ENCODE measurements around the gene TLL1.

Gene TLL1

DNA sequence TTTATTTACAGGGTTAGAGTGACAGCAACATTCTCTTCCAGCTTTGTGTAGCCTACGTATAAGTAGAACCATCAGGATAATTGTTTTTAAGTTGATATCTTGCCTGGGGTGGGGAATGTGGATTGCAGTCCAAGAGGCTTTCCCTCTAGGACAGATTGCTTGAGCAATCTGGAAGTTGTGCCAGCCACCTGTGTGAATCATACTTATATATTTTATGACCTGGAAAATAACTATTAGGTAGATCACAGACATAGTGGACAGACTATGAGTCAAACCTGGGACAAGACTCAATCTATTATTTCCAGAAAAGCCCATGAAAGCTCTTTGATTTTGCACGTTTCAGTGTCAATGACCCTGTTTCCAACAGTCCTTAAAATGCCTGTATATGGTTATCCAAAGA, 98.9 kb downstream of the TLL1 start:
- DNase-seq (ENCODE audit: low read depth) = no peak

DNA sequence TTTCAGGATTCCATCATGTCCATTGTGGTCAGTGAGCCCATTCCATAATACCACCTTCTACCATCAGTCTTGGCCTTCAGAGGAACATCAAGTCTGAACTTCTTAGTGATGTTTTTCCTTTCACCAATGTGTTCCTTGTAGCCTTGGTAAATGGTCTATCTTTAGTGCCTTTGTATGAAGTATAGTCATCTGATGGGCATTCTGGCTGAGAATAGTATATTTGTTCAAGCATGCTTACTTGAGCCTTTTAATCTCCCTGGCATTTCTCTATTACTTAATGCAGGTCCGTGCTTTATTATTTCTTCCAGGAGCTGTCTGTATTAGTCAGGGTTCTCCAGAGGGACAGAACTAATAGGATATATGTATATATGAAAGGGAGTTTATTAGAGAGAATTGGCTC, 99.7 kb downstream of the TLL1 start:
- no peak for DNase-seq (ENCODE audit: low read depth)

DNA sequence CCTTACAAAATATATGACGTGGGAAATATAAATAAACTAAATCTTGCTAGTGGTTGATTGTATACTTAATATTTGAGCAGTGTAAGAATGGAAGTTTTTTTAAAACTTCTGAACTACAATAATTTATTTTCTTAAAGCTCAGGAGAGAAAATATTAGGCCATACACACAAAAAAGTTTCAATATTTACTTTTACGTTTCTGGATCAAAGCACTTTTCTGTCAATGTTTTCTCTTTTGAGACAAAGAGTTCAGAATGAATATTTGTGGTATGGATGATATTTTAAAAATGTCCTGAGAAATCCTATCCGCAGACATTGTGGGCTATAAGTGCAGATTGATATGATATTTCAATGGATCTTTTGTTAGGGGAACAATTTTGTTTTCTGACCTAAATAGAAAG, 109.9 kb downstream of the TLL1 start:
- no peak for DNase-seq (ENCODE audit: low read depth)

DNA sequence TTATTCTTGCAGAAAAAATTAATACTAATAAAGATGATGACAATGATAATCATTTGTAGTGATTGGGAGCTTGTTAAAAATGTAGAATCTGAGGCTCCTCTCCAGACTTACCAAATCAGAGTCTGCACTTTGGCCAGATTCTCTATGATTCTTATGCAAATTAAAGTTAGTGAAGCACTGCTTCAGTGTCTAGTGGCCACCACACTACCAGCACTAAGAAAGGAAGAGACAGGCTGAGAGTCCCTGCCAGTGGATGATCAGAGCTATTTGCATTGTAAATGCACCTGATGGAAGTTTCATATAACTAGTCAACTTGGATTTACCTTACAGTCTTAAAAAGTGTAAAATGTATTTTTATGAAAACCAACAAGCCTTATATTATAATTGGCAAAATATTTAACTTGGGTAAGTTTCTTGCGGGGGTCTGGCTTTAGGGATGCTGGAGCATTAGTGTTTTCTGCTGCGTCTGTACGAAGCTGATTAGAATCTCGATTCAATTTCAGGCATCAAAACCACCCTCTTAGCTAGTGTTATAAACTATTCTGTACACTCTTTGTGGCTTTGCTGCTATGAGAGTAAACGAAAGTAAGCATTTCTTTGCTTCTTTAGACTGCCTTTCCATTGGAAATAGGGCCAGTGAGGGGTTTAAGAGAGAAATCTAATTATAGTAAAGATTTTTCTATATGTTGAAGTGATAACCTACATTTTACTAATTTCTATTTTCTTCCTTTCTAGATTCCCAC, 114.1 kb downstream of the TLL1 start:
- DNase-seq (ENCODE audit: low read depth) = no peak

DNA sequence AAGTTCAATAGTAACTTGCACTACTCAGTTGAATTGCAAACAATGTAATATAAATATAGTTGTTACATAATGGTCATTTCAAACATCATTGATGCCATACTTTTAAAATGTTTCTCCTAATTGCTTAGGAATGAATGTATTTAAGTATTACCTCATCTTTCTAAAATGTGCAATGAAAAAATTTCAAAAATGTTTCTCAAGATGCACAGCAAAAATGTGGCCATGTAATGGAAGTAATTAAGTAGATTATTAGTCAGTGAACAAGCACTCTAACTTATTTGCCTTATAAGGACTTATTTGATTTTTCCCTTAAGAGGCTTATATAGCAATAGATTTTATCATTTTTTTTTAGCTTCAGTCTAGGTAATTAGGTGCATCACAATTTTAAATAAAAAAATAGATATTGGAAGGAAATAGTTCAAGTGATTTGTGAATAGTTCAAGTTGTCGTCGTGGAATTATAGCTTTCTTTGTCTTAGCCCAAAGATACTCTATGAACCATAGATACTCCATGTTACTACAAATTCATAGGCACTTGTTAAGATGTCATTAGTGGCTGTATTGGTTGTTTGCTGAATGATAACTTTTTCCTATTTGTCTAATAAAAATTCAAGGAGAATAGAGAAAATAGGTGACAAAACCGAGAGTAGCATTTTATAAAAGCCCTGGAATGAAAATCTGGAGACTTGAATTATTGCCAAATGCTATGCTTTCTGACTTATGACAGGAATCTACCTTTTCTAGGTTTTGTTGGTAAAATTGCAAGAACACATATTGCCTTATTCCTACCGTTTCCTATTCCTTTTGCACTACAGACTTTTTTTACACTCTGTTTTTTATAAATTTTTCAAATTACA, 118.5 kb downstream of the TLL1 start:
- no peak for DNase-seq (ENCODE audit: low read depth)

DNA sequence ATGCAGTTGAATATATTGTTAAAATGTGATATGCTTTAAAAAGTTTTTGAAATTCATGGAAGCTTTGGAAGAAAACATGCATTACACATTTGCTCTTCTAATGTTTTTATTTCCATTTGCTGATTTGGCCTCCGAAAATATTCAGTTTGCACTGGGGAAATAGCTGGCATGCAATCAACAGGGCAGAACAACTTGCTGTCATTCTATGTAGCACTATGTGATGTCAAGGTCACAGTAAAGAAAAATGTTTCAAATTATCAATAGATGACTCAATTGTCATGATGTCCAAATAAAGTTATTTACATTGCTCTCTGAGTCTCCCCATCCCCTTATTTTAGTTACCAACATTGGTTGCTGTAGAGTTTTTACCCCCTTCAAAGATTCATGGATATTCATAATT, 119.2 kb downstream of the TLL1 start:
- no peak for DNase-seq (ENCODE audit: low read depth)

DNA sequence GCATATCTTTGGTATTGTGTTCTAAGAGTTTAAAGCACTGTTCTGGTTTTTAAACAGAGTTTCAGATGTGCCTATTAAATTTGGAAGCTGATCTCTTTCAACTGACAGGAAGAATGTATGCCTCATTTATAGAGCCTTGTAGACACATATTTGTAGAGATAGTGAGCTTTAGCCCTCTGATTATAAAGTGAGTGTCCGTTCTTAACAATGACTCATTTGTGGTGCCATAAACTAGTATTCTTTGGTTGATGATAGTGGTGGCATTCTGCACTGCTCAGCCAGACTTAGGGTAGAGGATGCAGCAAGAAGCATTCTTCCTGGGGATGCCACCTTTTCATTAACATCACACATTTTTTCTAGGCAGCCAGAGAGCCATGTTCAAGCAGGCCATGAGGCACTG, 121.7 kb downstream of the TLL1 start:
- no peak for DNase-seq (ENCODE audit: low read depth)

DNA sequence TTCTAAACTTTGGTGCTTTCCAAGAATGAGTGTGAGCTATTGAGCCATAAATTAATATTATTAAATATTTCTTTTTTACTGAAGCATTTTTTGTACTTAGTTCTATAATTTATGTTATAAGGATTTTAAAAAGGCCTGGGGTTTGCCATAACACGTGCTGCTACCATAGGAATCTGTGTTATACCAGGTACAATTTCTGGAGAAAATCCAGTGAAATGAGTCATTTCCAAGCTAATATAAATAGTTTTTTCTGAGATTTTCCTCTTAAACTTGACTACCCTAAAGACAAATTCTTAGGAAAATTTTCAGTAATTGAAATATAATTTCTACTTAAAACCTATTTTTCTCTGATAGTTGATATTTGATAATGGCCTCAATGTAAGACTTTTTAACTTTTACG, 130.8 kb downstream of the TLL1 start:
- no peak for DNase-seq (ENCODE audit: low read depth)

DNA sequence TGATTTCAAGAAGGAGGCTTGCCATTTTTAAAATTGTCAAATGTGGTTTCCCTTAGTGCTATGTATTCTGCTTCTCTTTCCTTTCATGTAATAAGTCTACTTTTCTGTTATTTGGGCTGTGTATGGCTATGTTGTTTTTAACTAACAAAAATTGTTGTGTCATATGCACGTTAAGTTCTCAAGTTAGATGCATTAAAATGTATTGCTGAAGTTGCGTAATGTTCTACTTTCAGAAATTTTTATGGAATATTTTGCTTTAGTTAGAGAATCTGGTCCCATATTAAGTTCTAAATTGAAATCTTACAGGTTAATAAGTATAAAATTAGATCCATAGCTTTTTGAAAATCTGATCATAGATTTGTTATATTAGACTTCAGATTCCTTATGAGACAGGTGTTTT, 133.2 kb downstream of the TLL1 start:
- DNase-seq (ENCODE audit: low read depth) = no peak

DNA sequence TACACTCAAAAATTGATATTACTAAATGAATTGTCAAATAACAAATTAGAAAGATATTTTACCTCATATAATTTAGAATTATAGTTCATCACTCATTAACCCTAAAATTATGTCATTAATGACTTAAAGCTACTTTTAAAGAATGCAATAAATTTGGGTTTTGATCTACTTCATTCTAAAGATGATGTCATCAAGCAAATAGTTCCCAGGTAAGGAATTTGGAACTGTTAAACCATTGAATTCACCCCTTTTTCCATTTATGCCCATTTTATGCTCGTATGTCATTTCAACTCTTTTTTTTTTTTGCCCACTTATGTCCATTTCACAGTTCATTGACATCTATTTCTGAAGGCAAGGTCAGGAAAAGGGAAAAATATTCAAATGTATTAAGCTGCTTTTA, 135.5 kb downstream of the TLL1 start:
- DNase-seq (ENCODE audit: low read depth) = no peak

DNA sequence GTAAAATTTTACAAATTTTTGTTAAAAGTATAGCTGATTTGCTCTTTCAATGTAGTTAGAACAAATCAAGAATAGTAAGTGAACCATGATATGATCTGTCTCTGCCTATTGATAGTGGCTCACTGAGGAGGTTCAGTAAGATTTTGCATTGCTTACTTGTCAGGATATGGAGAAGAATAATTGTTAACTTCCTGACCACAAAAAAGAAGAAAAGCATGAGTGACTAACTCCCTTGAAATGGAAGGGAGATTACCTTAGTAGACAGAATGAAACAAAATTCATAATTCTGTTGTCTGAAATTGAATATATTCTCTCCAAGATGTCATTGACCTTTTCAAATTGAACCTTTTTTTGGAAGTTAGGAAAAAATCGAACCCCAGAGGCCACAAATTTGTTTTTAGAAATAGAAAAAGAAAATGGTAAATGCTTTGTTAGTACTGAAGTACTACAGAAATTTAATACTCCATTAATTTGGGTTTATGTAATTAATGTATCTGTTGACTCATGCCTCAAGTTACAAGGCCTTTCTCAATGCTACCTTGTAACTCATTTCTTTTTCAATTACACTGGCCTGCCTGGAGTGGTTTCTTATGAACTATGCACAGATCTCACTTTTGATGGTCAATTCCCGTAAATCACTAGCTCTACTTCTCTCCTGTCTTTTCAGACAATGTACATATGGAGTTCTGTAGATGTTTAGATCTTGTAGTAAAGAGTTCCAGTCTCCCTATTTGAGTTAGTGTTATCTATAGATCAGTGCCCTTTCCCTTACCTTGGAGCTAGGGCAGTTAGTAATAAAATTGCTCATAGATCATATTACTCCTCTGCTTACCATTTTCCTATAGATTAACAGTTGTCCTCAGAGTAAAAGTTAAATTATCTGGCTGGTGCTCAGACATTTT, 139.3 kb downstream of the TLL1 start:
- DNase-seq (ENCODE audit: low read depth) = no peak

DNA sequence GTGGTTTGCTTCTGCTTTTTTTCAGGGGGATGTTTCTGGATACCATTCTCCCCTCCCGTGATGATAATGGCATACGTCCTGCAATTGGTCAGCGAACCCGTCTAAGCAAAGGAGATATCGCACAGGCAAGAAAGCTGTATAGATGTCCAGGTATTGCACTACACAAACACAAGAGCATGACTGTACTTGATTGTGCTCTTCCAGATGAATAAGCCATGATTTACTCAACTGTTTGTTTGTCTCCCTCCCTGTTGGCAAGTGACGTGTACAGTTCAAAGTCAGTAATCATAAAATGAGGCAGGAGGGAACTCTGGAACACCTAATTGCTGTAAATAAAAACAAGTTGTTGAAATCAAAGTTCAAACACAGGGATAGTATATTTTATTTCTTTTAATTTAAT, 141.4 kb downstream of the TLL1 start:
- no peak for DNase-seq (ENCODE audit: low read depth)

DNA sequence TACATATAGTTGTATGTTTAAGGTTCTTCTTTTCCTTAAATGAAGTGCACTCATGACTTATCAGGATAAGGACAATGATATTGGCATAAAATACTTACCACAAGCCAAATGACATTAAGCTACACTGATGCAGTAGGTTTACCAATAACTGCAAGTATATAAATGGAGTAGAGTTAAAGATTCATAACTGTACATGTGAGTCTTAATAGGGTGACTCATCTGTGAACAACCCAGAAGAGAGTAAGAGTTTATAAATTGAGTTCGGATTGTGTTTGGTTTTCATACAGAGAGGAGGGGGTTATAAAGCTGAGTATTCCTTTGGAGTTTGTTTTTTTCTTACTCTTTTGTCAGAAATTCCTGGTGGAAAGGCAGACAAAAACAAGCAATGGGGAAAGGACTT, 144.8 kb downstream of the TLL1 start:
- no peak for DNase-seq (ENCODE audit: low read depth)

DNA sequence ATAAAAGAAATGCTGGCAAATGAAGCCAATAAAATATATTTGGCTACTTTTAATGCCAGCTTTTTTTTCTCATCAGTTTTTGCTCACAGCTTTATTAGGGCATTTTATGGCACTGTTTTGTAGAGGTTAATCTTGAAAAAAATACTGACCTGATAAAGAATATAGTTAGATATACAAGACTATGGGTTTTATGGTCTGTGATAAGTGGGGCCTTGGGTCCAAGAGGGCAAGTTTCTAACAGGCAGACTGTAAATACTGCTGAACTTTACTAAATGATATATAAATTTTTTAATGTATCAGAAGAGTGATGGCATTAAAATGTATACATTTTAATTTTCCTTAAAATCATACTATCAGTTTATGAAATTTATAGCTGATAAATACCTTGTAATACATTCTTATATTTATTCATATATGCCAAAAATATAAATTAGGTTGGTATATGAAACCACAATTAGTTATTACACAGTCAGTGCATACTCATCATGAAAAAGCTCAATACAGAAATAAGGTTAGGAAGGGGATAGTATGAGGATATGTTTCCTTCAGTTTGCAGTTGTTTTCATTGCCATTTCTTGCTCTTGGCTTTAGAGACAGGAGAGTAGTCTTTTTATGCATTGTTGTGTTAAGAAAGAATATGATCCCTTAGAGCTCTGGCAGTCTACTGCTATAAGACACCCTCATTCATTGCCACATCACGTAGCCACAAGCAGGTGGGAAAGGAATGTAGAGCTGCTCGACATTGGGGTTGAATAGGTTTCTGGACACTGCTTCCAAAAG, 146.6 kb downstream of the TLL1 start:
- no peak for DNase-seq (ENCODE audit: low read depth)

DNA sequence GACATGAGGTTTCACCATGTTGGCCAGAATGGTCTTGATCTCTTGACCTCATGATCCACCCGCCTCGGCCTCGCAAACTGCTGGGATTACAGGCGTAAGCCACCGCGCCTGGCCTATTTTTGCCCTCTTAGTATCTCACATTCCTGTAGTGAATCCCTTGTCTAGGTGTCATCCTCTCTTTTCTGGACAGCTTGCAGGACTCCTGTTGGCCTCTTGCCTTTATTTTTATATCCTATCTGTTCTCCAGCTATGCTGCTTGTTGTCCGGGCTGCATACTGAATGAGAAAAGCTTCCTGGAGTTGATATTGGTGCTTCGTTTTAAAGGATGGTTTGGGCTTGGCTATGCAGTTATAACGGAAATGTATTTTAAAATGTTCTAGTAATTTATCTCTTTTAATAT, 148.6 kb downstream of the TLL1 start:
- no peak for DNase-seq (ENCODE audit: low read depth)

DNA sequence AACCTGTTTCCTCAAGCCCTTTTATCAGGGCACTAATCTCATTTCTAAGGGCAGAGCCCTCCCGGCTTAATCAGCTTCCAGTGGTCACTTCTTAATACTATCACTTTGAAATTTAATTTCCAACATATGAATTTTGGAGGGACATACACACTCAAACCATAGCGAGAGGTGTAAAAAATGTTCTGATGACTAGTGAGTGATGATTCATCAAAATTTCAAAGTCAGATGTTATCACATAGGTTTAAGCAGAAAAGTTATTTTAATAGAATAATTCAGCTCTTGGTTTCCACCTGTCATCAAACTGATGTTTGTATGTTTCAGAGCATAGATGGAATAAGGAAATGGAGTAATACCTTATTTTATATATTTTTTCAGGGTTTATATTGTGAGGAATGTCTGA, 161.9 kb downstream of the TLL1 start:
- no peak for DNase-seq (ENCODE audit: low read depth)

DNA sequence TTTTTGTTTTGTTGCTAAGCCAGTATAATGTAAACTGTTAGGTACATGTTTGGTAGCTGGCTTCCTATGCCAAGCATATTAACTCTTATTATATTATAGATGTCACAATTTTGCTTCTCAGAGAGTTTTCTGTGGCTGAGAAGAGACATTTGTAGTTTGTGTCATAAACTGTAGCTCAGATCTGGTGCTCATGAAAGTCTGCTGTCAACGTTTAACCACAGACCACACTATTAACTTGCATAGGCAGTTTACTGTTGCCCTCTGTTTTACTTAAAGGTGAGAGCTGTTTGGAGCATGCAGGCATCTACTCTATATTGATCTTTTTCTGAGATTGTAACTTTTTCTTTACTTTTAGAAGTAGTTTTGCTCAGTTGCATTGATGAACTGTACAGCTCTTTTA, 166.8 kb downstream of the TLL1 start:
- no peak for DNase-seq (ENCODE audit: low read depth)

DNA sequence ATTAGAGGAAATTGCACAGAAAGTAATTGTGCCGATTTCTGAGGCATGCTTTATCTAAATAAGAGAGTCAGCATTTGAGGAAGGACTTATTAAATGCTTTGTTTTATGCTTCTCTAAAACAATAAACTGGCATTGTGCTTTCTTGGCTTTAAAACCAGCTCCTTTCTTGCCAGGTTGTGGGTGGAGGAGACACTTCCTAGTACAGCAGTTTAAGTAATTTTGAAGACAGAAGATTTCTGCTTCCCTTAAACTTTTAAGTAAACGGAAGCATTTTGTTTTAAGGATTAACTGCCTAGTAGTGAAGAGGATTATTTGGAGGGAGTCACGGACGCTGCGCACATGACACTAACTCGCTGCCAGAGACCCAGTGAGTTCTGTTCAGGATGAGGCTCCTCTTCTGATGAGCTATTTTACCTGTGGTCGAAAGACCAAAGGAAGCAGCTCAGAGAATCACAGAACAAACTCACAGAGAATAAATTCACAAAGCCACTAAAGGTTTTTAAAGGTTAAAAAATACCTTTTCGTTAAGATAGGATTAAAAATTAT, 169.5 kb downstream of the TLL1 start:
- DNase-seq (ENCODE audit: low read depth) = no peak

DNA sequence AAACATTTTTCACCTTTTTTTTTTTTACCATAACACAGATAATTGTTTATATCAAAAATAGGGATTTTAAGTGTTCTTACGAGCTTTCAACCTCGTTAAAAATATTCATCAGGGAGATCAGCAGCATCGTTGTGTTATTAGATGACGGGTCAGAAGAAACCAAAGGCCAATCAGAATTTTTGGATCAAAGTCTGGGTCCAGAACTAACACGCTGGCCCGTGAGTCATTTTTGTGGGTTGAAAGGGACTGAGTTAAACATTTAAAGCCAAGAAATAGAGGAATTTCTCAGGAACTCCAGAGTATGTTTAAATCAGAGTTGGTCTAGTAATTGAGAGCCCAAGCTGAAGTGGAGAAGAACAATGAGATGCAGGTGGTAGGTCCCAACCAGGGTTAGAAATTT, 170.8 kb downstream of the TLL1 start:
- no peak for DNase-seq (ENCODE audit: low read depth)

DNA sequence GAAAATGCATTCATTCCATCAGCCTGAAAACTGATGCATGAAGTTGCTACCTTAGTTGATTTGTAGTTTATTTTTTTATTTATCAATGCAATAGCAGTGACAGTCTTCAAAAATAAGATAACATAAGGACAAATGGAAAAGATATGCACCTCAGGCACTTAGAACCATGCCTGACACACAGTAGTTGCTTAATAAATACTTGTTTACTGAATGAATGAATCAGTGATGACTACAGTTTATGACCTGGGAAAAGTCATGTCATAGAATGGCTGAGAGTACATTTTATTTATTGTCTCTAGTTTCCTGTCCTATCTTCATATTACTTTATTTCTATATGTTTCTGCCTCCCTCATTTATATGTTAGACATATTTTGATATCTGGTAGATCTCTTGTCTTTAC, 171.8 kb downstream of the TLL1 start:
- no peak for DNase-seq (ENCODE audit: low read depth)

DNA sequence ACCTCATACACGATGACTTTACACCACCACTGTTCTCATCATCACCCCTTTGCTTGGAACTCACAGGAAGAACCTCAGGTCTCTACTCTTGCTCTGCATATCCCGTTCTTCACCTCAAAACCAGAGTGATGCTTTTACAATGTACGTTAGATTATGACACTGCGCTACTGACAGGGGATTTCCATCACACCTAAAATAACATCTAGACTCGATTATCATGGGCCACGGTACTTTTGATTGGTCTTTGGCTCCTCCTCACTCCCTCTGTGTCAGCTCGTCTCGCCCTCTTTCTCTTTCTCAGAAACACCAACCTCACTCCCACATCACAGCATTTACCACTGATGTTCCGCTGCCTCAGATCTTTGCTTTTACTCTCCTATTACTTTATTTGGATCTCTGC, 172.4 kb downstream of the TLL1 start:
- no peak for DNase-seq (ENCODE audit: low read depth)

DNA sequence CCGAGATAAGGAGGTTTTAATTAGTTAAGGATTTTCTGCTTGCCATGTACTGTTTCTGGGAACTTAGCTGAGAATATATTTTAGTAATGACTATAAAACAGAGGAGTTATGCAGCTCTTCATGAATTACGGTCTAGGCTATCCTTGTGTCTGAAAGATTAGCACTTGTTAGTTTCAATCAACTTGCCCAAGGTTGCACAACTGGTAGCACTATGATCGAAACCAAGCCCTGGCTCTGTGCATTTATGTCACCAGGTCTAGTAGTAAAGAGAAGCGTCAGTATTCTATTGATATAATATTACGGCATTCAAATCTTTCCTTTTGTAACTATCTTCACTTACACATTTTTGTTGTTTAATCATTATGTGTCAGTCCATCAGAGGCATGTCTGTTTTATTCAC, 176.0 kb downstream of the TLL1 start:
- no peak for DNase-seq (ENCODE audit: low read depth)

Measured in activated T-cell treated with anti-CD3 and anti-CD28 coated beads for 48 hours (primary cell).